GM21786 (cell line): ENCODE measurements around the gene ITSN1.
"Not testable (repeated sequence)": the region's sequence is repeated elsewhere in the genome, so short reads cannot be mapped to it uniquely, and the experiment has no call there.

Source experiments
- ATAC-seq: cut with Tn5 transposase; IDR thresholded peaks from one replicate; pipeline ENCODE4 v1.9.1; 2021; ENCODE audit not compliant: unreplicated experiment

ITSN1 gene

GRCh38 chr21:33915368-33916199, 273.3 kb downstream of the ITSN1 start, which contains the start of gene ATP5PO:
Gene ATP5PO, minus strand, starts transcription at chr21:33915804. Its CDS starts 41 bp downstream, at chr21:33915763.
- ATAC-seq: peak; percentile 99

GRCh38 chr21:33916200-33916567, 273.9 kb downstream of the ITSN1 start:
- ATAC-seq: no peak

GRCh38 chr21:33917421-33917820, 275.1 kb downstream of the ITSN1 start:
- ATAC-seq: no peak

- no peak for ATAC-seq
These were observed 281.9 kb downstream of the ITSN1 start for GRCh38 chr21:33924079-33924765.

GRCh38 chr21:33924766-33925100, 282.4 kb downstream of the ITSN1 start:
- no peak for ATAC-seq

GRCh38 chr21:33926248-33926647, 283.9 kb downstream of the ITSN1 start:
- not testable (repeated sequence) for ATAC-seq

GRCh38 chr21:33931052-33931798, 288.9 kb downstream of the ITSN1 start:
- not testable (repeated sequence) for ATAC-seq

- no peak for ATAC-seq
These were observed 289.6 kb downstream of the ITSN1 start for GRCh38 chr21:33931799-33932390.

GRCh38 chr21:33932731-33933130, 290.4 kb downstream of the ITSN1 start:
- ATAC-seq: no peak

- ATAC-seq: no peak
These were observed 294.2 kb downstream of the ITSN1 start for GRCh38 chr21:33936301-33937038.

GRCh38 chr21:33937146-33937545, 294.8 kb downstream of the ITSN1 start:
- ATAC-seq: no peak

GRCh38 chr21:33937931-33938339, 295.6 kb downstream of the ITSN1 start:
- ATAC-seq: no peak

GRCh38 chr21:33938381-33938780, 296.1 kb downstream of the ITSN1 start:
- ATAC-seq: no peak

GRCh38 chr21:33939226-33939625, 296.9 kb downstream of the ITSN1 start:
- ATAC-seq: no peak

- no peak for ATAC-seq
These were observed 298.0 kb downstream of the ITSN1 start for GRCh38 chr21:33940164-33940880.

GRCh38 chr21:33940881-33941245, 298.6 kb downstream of the ITSN1 start:
- ATAC-seq: no peak

- ATAC-seq: no peak
These were observed 300.1 kb downstream of the ITSN1 start for GRCh38 chr21:33942426-33942825.

- no peak for ATAC-seq
These were observed 301.0 kb downstream of the ITSN1 start for GRCh38 chr21:33943293-33943692.

- no peak for ATAC-seq
These were observed 302.0 kb downstream of the ITSN1 start for GRCh38 chr21:33944185-33944763.
